Upper lobe of right lung (tissue), 1 donor: ENCODE data around the gene ACTR5. TPM values are rescaled to one million over a fixed set of nuclear protein-coding genes. Genes with fewer than 3 reads are reported as not detected.

ENCODE experiments used
- ATAC-seq: fragments of 200-7000 bp; cut with Tn5 transposase; one replicate; pipeline ENCODE4 v1.9.1; 2020; ENCODE audit warnings: mild to moderate bottlenecking, moderate library complexity
- DNase-seq: peaks from one replicate; pipeline ENCODE4 v3.0.0-alpha.2; 2020
- H3K27ac ChIP-seq: fragments of 200-600 bp; one replicate; pipeline ENCODE4 v1.8.0; 2022
- H3K27me3 ChIP-seq: fragments of 200-600 bp; one replicate; pipeline ENCODE4 v1.8.0; 2022; ENCODE audit warnings: mild to moderate bottlenecking
- H3K36me3 ChIP-seq: fragments of 200-600 bp; one replicate; pipeline ENCODE4 v1.8.0; 2022
- H3K4me1 ChIP-seq: fragments of 200-600 bp; one replicate; pipeline ENCODE4 v1.8.0; 2022
- H3K4me3 ChIP-seq: fragments of 200-600 bp; one replicate; pipeline ENCODE4 v1.8.0; 2022; ENCODE audit warnings: mild to moderate bottlenecking
- H3K9me3 ChIP-seq: fragments of 200-600 bp; one replicate; pipeline ENCODE4 v1.8.0; 2022
- intact Hi-C: fragments of 100-400 bp; cut with DNase I; formaldehyde crosslinking; loops from one replicate; pipeline ENCODE4 v1.11.0; 2022
- total RNA-seq: library from RNA; stranded (reverse); fragmentation: NEBNext Ultra II Directional; extraction: Animal tissue kit (Norgen Biotek cat#: 25700); gene quantifications from one replicate; pipeline ENCODE4 v1.2.1, GENCODE V29; 2021
- TF ChIP-seq, protein P1 (sequence below): fragments of 200-600 bp; IDR thresholded peaks from one replicate; pipeline ENCODE4 v1.8.0; 2022; ENCODE audit warnings: antibody characterized with exemption
- donor health status: DM: no; HTN: yes; CAD: no; lungs with severe emphysema.

ACTR5 gene
- total RNA-seq, 1 donor from 2014 or later: 7.0 TPM

DNA sequence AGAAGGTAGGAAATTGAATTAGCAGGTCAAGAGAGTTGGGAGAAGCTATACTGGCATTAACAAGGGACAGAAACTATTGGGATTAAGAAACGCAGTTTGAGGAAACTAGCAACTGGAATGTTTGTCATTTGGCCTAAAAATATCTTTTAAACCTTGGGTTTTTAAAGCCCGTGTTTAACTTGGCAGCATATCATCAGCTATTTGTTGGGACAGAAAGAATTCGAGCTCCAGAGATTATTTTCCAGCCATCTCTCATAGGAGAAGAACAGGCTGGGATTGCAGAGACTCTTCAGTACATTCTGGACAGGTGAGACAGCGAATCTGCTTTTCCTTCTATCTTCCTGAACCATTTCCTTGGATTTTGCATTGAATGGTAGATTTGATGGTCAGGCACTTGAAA, 17.8 kb downstream of the ACTR5 start:
- H3K9me3 ChIP-seq: no peaks in the 10 kb centered on the region
- no peak overlapping the region for H3K27ac ChIP-seq
- TF ChIP-seq, protein P1, sequence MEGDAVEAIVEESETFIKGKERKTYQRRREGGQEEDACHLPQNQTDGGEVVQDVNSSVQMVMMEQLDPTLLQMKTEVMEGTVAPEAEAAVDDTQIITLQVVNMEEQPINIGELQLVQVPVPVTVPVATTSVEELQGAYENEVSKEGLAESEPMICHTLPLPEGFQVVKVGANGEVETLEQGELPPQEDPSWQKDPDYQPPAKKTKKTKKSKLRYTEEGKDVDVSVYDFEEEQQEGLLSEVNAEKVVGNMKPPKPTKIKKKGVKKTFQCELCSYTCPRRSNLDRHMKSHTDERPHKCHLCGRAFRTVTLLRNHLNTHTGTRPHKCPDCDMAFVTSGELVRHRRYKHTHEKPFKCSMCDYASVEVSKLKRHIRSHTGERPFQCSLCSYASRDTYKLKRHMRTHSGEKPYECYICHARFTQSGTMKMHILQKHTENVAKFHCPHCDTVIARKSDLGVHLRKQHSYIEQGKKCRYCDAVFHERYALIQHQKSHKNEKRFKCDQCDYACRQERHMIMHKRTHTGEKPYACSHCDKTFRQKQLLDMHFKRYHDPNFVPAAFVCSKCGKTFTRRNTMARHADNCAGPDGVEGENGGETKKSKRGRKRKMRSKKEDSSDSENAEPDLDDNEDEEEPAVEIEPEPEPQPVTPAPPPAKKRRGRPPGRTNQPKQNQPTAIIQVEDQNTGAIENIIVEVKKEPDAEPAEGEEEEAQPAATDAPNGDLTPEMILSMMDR: no peak
- peaks cover 92% of the 10 kb centered on the region for H3K36me3 ChIP-seq
- no peaks in the 10 kb centered on the region for H3K4me1 ChIP-seq
- no peaks in the 10 kb centered on the region for H3K27me3 ChIP-seq
- H3K4me3 ChIP-seq: no peak overlapping the region
- DNase-seq: no peak
- intact Hi-C loops: no loop called here
- ATAC-seq: no peak

DNA sequence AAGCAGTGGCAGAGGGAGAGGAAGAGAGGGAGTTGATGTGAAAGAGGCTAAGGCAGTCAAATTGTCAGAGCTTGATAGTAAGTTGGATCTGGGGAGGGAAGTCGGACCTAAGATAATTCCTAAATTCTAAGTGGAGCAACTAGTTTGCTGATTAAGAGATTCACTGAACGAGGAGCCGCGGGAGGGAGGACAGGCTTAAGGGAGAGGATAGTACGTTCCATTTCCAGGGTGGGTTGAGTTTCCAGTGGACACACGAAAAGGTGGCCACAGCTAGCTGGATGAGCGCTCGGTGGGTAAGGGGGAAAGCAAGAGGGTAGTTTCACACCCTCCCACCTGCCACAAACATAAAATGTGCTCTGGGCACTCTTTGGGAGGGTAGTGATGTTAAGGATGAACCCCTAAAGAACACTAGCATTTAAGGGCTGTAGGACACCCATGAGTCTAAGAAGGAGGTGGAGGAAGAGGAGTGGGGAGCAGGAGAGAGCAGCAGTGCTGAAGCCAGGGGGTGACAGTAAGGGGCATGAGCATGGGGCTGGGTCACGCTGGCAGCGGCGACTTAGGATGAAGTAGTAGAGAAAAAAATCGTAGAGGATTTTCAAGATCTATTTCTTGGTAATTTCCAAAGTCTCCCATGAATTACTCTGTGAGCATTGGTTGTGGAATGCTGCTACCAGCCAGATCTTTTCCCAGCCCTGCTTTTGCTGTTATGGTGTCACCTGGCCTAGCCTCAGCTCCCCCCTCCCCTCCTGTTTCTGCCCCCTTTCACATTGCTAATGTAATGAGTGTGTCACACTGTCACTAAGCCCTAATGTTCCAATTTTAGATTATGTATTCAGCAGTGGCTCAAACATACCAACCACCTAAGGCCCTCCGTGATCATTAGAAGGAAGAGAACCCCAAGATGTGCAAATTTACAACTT, 21.4 kb downstream of the ACTR5 start:
- H3K9me3 ChIP-seq: no peaks in the 10 kb centered on the region
- DNase-seq (no peak), ATAC-seq (no peak)
- no peaks in the 10 kb centered on the region for H3K4me1 ChIP-seq
- H3K27ac ChIP-seq: no peak overlapping the region
- TF ChIP-seq, protein P1: no peak
- peaks cover 88% of the 10 kb centered on the region for H3K36me3 ChIP-seq
- intact Hi-C loops: no loop called here
- H3K27me3 ChIP-seq: no peaks in the 10 kb centered on the region
- no peak overlapping the region for H3K4me3 ChIP-seq

DNA sequence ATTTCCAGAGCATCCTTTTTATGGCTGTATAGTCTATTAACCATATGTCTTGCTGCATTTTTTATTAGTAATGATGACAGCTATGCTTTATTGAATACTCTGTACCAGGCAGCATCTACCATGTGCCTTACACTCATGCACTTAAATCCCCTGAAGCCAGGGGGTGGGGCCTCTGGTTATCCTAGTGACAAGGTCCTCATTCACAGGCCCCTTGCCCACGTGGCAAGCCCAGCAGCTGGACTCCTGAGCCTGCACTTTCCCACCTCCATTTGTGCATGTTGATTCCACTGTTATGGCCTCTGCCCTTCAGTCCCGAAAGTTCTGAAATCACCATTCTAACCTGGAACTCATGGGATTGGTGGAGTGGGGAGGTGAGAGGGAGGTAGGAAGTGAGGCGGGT, 22.3 kb downstream of the ACTR5 start:
- Histone ChIP-seq H3K27me3 (no peaks in the 10 kb centered on the region), H3K4me3 (no peak overlapping the region), H3K36me3 (peaks cover 90% of the 10 kb centered on the region), H3K9me3 (no peaks in the 10 kb centered on the region), H3K27ac (no peak overlapping the region), H3K4me1 (no peaks in the 10 kb centered on the region)
- no peak for DNase-seq
- ATAC-seq: no peak
- TF ChIP-seq, protein P1: no peak
- intact Hi-C loops: no loop called here

DNA sequence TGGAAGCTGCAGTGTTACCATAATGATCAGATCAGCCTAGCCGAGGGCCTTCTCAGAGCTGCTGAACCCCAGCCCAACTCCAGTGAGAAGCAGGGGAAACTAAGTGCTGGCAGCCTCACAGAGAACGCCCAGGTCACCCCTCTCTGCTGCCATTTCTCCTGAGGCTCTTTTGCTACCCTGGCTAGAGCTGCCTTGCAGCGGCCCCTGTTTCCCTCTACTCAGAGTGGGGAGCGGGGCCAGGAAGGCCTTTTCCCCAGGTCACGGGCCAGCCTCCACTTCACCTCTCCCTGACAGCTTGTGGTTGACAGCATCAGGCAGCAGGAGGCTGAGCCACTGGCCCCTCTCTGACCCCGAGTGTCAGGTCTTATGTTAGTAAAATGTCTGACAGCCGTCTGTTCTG, 22.7 kb downstream of the ACTR5 start:
- no peaks in the 10 kb centered on the region for H3K27me3 ChIP-seq
- no peak for ATAC-seq
- H3K4me1 ChIP-seq: no peaks in the 10 kb centered on the region
- peaks cover 87% of the 10 kb centered on the region for H3K36me3 ChIP-seq
- no peak overlapping the region for H3K27ac ChIP-seq
- TF ChIP-seq, protein P1: no peak
- no peaks in the 10 kb centered on the region for H3K9me3 ChIP-seq
- H3K4me3 ChIP-seq: no peak overlapping the region
- intact Hi-C loops: no loop called here
- no peak for DNase-seq

DNA sequence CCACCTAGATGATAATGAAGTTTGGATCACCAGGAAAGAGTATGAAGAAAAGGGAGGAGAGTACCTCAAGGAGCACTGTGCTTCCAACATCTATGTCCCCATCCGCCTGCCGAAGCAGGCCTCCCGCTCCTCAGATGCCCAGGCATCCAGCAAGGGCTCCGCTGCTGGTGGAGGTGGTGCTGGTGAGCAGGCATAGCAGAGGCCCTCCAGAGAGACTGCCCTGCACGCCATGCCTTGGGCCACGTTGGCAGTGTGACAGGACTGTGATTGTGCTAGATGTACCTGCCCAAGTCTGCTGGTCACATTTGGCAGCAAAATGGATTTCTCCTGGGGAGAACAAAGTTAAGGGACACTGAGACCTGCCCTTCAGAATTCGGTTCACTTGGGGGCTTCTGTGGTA, 23.4 kb downstream of the ACTR5 start:
- TF ChIP-seq, protein P1: no peak
- no peaks in the 10 kb centered on the region for H3K4me1 ChIP-seq
- H3K36me3 ChIP-seq: peaks cover 86% of the 10 kb centered on the region
- H3K4me3 ChIP-seq: no peak overlapping the region
- ATAC-seq (no peak), DNase-seq (no peak)
- H3K27me3 ChIP-seq: no peaks in the 10 kb centered on the region
- no peaks in the 10 kb centered on the region for H3K9me3 ChIP-seq
- H3K27ac ChIP-seq: no peak overlapping the region
- intact Hi-C loops: no loop called here
